Cardiac fibroblast (primary cell): ENCODE measurements around the gene PTEN.

Source experiments
- DNase-seq, 2 donors: peaks; one replicate each; pipeline versions ENCODE4 v3.0.0 to v3.0.0-alpha.2; 2010; ENCODE audit warnings: low read depth in 2 of 2
- H3K4me3 ChIP-seq, 2 donors: replicated peaks in 1 of 2; 1 replicate in 1 of 2; 2 replicates in 1 of 2; pipeline ENCODE4 v1.5.1; 2011; ENCODE audit warnings: low read depth in 2 of 2, low read length in 2 of 2, mild to moderate bottlenecking in 2 of 2, moderate library complexity in 1 of 2
- CTCF ChIP-seq: IDR thresholded peaks from one replicate; pipeline ENCODE4 v1.5.1; 2011; ENCODE audit warnings: low read depth, mild to moderate bottlenecking, low read length, inconsistent platforms

The PTEN gene

GRCh38 chr10:87930934-87931835 is 67.8 kb downstream of the PTEN start:
- H3K4me3 ChIP-seq: no peak overlapping the region
- no peak for DNase-seq
- no peak for TF ChIP-seq CTCF

- H3K4me3 ChIP-seq: no peak overlapping the region
- DNase-seq: peak in 1 of 2 donors; percentile 29
- no peak for TF ChIP-seq CTCF
Measured at GRCh38 chr10:87931836-87932230, 68.4 kb downstream of the PTEN start.

GRCh38 chr10:87935290-87936141 is 72.1 kb downstream of the PTEN start:
- peak; percentile 66 for DNase-seq
- no peak for TF ChIP-seq CTCF
- no peak overlapping the region for H3K4me3 ChIP-seq

- H3K4me3 ChIP-seq: no peak overlapping the region
- TF ChIP-seq CTCF: no peak
- DNase-seq: no peak
Measured at GRCh38 chr10:87940210-87940609, 76.8 kb downstream of the PTEN start.

GRCh38 chr10:87942884-87943527 is 79.6 kb downstream of the PTEN start:
- no peak for DNase-seq
- no peak overlapping the region for H3K4me3 ChIP-seq
- TF ChIP-seq CTCF: no peak

GRCh38 chr10:87945984-87946383 is 82.6 kb downstream of the PTEN start:
- TF ChIP-seq CTCF: no peak
- H3K4me3 ChIP-seq: no peak overlapping the region
- DNase-seq: no peak
